H1 (cell line): ENCODE data around the gene USP8. TPM values are rescaled to one million over a fixed set of nuclear protein-coding genes. Genes with fewer than 3 reads are reported as not detected.

Experiments used
- SIN3A ChIP-seq, 2 experiments: IDR thresholded peaks in 1 of 2; conservative IDR thresholded peaks in 1 of 2; 2 replicates each; pipeline ENCODE4 v1.6.1; 2011 to 2012; ENCODE audit warnings: low read length in 2 of 2, improper control_type of control experiment in 1 of 2, low read depth in 1 of 2, mild to moderate bottlenecking in 1 of 2
- SUZ12 ChIP-seq: fragments of 200-600 bp; sonication (generic); IDR thresholded peaks from 2 replicates; pipeline ENCODE4 v1.6.1; 2012; ENCODE audit warnings: mild to moderate bottlenecking, inconsistent platforms, low read length, moderate library complexity, mixed read lengths
- polyA plus RNA-seq, 7 experiments: library from polyadenylated mRNA; depleted of rRNA in 3 of 7; stranded (reverse) in 5 of 7; unstranded in 2 of 7; fragments of >200 nt in 5 of 7; fragments of 200-250 nt in 2 of 7; gene quantifications; 1 replicate in 5 of 7; 2 replicates in 1 of 7; 4 replicates in 1 of 7; pipeline versions ENCODE4 v1.2.1 to v1.2.3, GENCODE V29; 2011 to 2013; ENCODE audit warnings: missing spikeins in 2 of 7, mixed read lengths in 2 of 7
- total RNA-seq: library from RNA; stranded (reverse); fragmentation: NEBNext Ultra II Directional; extraction: Animal tissue kit (Norgen Biotek cat#: 25700); gene quantifications from 2 replicates; pipeline ENCODE4 v1.2.1, GENCODE V29; 2021
- TF ChIP-seq, protein P1 (sequence below): fragments of 300-600 bp; sonication (generic); IDR thresholded peaks from 2 replicates; pipeline ENCODE4 v1.7.1; 2012; ENCODE audit warnings: low read length, moderate library complexity, mild to moderate bottlenecking, inconsistent platforms; ENCODE audit not compliant: insufficient replicate concordance
- TF ChIP-seq, protein P2 (sequence below), 3 experiments: IDR thresholded peaks; 1 replicate in 2 of 3; 2 replicates in 1 of 3; pipeline versions ENCODE4 v1.5.1 to v1.6.1; 2011; ENCODE audit warnings: low read length in 3 of 3, mild to moderate bottlenecking in 3 of 3, inconsistent platforms in 2 of 3, low read depth in 1 of 3, moderate library complexity in 1 of 3; ENCODE audit not compliant: insufficient read depth in 1 of 3; ENCODE audit errors: control extremely low read depth in 1 of 3

Gene USP8
- total and polyA plus RNA-seq, 2 of the 8 experiments (the other 6 are each of a cell fraction or from before 2014, with no cell fraction given): 19.9 to 66.2 TPM

DNA sequence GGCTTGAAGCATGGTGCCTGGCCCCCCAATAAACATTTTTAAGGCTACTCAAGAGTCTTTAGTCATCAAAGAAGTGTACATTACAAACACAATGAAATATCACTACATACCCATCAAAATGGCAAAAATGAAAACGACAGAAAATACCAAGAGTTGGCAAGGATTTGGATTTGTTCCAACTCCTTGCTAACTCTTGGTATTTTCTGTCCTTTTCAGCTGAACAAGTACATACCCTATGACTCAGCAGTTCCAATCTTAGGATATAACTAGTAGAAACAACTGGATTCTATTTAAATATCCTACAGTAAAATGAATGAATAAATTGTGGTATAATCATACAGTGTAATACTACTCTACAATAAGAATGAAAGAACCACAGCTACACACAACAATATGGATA lies 44.1 kb upstream of the USP8 start (continued):
- TF ChIP-seq, protein P1, sequence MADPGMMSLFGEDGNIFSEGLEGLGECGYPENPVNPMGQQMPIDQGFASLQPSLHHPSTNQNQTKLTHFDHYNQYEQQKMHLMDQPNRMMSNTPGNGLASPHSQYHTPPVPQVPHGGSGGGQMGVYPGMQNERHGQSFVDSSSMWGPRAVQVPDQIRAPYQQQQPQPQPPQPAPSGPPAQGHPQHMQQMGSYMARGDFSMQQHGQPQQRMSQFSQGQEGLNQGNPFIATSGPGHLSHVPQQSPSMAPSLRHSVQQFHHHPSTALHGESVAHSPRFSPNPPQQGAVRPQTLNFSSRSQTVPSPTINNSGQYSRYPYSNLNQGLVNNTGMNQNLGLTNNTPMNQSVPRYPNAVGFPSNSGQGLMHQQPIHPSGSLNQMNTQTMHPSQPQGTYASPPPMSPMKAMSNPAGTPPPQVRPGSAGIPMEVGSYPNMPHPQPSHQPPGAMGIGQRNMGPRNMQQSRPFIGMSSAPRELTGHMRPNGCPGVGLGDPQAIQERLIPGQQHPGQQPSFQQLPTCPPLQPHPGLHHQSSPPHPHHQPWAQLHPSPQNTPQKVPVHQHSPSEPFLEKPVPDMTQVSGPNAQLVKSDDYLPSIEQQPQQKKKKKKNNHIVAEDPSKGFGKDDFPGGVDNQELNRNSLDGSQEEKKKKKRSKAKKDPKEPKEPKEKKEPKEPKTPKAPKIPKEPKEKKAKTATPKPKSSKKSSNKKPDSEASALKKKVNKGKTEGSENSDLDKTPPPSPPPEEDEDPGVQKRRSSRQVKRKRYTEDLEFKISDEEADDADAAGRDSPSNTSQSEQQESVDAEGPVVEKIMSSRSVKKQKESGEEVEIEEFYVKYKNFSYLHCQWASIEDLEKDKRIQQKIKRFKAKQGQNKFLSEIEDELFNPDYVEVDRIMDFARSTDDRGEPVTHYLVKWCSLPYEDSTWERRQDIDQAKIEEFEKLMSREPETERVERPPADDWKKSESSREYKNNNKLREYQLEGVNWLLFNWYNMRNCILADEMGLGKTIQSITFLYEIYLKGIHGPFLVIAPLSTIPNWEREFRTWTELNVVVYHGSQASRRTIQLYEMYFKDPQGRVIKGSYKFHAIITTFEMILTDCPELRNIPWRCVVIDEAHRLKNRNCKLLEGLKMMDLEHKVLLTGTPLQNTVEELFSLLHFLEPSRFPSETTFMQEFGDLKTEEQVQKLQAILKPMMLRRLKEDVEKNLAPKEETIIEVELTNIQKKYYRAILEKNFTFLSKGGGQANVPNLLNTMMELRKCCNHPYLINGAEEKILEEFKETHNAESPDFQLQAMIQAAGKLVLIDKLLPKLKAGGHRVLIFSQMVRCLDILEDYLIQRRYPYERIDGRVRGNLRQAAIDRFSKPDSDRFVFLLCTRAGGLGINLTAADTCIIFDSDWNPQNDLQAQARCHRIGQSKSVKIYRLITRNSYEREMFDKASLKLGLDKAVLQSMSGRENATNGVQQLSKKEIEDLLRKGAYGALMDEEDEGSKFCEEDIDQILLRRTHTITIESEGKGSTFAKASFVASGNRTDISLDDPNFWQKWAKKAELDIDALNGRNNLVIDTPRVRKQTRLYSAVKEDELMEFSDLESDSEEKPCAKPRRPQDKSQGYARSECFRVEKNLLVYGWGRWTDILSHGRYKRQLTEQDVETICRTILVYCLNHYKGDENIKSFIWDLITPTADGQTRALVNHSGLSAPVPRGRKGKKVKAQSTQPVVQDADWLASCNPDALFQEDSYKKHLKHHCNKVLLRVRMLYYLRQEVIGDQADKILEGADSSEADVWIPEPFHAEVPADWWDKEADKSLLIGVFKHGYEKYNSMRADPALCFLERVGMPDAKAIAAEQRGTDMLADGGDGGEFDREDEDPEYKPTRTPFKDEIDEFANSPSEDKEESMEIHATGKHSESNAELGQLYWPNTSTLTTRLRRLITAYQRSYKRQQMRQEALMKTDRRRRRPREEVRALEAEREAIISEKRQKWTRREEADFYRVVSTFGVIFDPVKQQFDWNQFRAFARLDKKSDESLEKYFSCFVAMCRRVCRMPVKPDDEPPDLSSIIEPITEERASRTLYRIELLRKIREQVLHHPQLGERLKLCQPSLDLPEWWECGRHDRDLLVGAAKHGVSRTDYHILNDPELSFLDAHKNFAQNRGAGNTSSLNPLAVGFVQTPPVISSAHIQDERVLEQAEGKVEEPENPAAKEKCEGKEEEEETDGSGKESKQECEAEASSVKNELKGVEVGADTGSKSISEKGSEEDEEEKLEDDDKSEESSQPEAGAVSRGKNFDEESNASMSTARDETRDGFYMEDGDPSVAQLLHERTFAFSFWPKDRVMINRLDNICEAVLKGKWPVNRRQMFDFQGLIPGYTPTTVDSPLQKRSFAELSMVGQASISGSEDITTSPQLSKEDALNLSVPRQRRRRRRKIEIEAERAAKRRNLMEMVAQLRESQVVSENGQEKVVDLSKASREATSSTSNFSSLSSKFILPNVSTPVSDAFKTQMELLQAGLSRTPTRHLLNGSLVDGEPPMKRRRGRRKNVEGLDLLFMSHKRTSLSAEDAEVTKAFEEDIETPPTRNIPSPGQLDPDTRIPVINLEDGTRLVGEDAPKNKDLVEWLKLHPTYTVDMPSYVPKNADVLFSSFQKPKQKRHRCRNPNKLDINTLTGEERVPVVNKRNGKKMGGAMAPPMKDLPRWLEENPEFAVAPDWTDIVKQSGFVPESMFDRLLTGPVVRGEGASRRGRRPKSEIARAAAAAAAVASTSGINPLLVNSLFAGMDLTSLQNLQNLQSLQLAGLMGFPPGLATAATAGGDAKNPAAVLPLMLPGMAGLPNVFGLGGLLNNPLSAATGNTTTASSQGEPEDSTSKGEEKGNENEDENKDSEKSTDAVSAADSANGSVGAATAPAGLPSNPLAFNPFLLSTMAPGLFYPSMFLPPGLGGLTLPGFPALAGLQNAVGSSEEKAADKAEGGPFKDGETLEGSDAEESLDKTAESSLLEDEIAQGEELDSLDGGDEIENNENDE: no peak
- TF ChIP-seq, protein P2, sequence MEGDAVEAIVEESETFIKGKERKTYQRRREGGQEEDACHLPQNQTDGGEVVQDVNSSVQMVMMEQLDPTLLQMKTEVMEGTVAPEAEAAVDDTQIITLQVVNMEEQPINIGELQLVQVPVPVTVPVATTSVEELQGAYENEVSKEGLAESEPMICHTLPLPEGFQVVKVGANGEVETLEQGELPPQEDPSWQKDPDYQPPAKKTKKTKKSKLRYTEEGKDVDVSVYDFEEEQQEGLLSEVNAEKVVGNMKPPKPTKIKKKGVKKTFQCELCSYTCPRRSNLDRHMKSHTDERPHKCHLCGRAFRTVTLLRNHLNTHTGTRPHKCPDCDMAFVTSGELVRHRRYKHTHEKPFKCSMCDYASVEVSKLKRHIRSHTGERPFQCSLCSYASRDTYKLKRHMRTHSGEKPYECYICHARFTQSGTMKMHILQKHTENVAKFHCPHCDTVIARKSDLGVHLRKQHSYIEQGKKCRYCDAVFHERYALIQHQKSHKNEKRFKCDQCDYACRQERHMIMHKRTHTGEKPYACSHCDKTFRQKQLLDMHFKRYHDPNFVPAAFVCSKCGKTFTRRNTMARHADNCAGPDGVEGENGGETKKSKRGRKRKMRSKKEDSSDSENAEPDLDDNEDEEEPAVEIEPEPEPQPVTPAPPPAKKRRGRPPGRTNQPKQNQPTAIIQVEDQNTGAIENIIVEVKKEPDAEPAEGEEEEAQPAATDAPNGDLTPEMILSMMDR (IDR thresholded peaks at IDR 0.05; ENCODE audit: control extremely low read depth in 1 of 3, insufficient read depth in 1 of 3, low read depth in 1 of 3, low read length in 3 of 3): no peak
- TF ChIP-seq SUZ12 (no peak), SIN3A (conservative IDR thresholded peaks at IDR 0.05 in 1 of 2, IDR thresholded peaks at IDR 0.05 in 1 of 2; ENCODE audit: low read depth in 1 of 2, low read length in 2 of 2) (no peak)
